D721Med (cell line): ENCODE results near the gene S100A9.

ENCODE experiments used
- DNase-seq: peaks from one replicate; pipeline ENCODE4 v3.0.0; 2011; ENCODE audit warnings: low spot score; ENCODE audit not compliant: insufficient read length
- FAIRE-seq: peaks from 2 replicates; lab custom pipeline; 2011; peaks lifted over from hg19 to GRCh38; lab: Jason Lieb, UNC
- TF ChIP-seq, protein P1 (sequence below): IDR thresholded peaks from 2 replicates; pipeline ENCODE4 v1.5.1; 2012; ENCODE audit warnings: mild to moderate bottlenecking, control low read depth; ENCODE audit not compliant: insufficient read depth; ENCODE audit errors: missing control alignments

Gene S100A9

DNA sequence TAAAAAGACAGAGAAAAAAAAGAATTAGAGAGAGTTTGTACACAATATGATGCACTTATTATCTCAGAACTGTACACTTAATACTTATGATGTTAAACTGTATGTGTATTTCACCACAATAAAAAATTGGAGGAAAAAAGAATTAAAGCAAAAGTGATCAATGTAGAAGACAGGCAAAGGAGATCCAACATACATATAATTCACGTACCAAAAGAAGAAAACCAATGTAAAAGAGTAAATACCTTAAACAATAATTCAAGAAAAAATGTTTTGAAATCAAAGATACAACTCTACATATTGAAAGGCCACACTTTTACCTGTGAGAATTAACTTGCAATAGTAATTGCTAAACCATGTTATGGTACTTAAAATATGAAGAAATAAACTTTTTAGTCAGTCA, 35.1 kb upstream of the S100A9 start:
- TF ChIP-seq, protein P1, sequence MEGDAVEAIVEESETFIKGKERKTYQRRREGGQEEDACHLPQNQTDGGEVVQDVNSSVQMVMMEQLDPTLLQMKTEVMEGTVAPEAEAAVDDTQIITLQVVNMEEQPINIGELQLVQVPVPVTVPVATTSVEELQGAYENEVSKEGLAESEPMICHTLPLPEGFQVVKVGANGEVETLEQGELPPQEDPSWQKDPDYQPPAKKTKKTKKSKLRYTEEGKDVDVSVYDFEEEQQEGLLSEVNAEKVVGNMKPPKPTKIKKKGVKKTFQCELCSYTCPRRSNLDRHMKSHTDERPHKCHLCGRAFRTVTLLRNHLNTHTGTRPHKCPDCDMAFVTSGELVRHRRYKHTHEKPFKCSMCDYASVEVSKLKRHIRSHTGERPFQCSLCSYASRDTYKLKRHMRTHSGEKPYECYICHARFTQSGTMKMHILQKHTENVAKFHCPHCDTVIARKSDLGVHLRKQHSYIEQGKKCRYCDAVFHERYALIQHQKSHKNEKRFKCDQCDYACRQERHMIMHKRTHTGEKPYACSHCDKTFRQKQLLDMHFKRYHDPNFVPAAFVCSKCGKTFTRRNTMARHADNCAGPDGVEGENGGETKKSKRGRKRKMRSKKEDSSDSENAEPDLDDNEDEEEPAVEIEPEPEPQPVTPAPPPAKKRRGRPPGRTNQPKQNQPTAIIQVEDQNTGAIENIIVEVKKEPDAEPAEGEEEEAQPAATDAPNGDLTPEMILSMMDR: no peak
- no peak for DNase-seq
- FAIRE-seq: no peak

DNA sequence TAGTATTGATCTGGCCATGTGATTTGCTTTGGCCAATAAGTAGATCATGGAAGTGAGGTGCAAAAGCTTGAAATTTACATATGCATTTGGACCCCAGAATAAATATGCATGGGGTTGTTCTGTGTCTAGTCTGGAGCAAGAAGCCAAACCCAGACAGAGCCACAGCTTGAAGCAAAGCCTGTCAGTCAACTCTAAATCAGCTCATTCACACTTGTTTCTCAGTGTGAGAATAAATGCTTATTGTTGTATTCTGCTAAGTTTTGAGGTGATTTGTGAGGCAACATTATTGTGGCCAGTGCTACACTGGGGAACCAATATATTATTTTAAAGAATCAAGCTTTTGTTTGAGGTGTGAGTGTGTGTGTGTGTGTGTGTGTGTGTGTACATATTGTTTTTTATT, 32.7 kb upstream of the S100A9 start:
- TF ChIP-seq, protein P1: no peak
- FAIRE-seq: no peak
- no peak for DNase-seq

DNA sequence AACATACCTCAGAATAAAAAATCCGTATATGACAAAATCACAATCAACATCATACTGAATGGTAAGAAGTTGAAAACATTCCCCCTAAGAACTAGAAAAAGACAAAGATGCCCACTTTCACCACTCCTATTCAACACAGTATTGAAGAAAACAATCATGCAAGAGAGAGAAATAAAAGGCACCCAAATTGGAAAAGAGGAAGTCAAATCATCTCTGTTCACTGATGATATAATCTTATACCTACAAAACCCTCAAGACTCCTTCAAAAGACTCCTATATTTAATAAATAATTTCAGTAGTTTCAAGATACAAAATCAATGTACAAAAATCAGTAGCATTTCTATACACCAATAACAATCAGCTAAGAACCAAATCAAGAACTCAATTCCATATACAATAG, 23.8 kb upstream of the S100A9 start:
- DNase-seq: no peak
- TF ChIP-seq, protein P1: no peak
- FAIRE-seq: no peak

DNA sequence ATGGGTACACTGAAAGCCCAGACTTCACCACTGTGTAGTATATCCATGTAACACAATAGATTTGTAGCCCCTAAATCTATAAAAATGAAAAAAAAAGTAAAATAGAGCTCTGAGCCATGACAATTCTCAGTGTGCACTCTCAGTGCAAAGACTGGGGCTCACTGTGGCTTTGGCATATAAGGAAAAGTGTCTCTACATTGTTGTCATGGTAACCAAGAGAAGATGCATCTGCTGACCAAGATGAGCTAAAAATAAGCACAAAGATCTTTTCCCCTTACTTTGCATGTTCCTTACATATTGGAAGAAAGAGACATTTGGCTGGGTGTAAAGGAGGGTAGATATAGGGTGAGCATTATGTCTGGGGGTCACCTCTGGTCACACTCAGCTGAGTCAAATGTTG, 21.0 kb upstream of the S100A9 start:
- FAIRE-seq (no peak), DNase-seq (no peak)
- TF ChIP-seq, protein P1: no peak

DNA sequence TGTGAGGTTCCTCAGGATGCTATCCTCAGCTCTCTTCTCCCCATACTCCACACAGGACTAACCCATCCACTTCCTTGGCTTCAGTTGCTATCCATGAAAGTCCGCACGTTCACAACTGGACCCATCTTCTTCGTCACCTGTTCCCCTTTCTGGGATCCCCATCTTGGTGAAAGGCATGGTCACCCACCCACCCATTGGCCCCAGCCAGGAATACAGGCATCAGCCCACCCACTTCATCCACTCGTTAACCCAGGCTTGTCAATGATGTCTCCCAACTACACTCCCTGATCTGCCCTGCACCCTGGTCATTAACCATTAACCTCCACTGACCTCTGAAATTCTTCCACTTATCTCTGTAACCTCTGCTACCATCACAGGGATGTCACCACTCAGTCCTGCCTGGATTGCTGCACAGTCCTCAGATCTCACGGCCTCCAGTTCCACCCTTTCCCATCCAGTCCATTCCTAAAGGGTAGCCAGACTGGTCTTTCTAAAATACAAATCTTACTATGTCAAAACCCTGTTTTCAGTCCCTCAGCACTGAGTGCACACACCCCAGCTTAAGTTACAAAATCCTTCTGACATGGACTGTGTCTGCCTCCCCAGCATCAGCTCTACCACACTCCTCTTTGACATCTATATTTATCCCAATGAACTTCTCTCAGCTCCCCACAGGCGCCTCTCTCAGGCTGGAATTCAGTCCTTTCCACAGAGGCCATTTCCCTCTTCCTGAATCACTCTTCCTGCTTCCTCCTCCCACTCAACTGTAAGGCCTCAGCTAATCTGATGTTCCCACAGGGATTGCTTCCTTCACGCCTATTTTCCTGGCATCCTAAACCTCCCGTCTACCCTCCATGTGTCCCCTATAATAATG, 19.4 kb upstream of the S100A9 start:
- no peak for FAIRE-seq
- TF ChIP-seq, protein P1: no peak
- DNase-seq: no peak

DNA sequence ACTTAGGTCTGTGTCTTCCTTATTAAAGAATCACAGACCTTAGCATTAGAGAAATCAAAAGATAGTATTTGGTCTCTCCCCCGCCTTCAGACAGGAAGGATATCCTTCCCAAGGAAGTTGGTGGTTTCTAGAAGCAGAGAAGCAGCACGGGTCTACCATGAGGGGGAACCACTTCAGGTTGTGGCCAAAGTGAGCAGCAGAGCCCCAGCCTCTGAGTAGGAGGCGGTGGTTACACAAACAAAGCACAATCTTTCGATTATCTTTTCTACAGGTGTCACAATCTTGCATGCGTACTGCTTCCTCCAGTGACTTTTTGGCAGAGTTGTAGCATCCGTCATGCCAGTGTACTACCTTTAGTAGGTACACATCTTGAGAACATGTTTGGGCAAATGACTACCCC, 17.9 kb upstream of the S100A9 start:
- TF ChIP-seq, protein P1: no peak
- FAIRE-seq: no peak
- no peak for DNase-seq

DNA sequence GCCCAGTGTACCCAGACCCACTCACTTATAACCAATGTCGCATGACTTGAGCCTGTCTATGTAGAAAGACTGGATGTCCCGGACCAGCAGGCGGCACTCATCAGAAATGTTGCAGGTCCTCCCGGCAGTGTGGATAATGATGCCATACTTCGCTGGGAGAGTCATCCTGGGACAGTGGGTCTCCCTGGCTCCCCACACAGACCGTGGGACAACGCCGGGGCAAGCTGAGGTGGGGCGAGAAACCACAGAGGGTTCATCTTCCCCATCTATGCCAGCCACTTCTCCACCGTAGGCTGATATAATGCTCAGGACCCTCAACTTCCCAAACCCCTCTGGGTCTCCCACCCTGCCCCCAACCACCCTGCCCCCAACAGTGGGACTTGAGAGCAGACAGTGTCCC, 17.3 kb upstream of the S100A9 start:
- FAIRE-seq (no peak), DNase-seq (no peak)
- TF ChIP-seq, protein P1: no peak
